NCI-H446 treated with DMSO at 0.1 percent for 48 hours (cell line): ENCODE results near the gene CASK.
"Not testable (repeated sequence)": the region's sequence is repeated elsewhere in the genome, so short reads cannot be mapped to it uniquely, and the experiment has no call there.

Experiments used
- DNase-seq: peaks from one replicate; lab custom pipeline; 2025; lab: John Stamatoyannopoulos, UW

The CASK gene

DNA sequence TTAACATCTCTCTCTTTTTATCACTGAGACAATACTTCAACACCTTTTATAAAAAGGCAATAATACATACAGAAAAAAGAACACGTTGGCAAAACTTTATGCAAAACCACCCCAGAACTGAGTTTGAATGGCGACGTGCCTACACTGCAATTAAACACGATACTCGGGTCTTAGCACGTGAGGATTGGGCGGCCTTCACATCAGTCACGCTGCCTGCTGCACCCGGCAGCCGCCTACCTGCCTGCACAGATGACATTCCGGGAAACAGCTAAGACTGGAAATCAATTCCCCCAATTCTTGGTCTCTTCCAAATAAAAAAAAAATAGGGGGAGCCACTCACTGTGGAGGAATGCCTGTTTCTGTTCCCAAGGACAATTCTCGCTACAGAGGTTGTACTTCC, 408.0 kb downstream of the CASK start:
- DNase-seq = no peak

DNA sequence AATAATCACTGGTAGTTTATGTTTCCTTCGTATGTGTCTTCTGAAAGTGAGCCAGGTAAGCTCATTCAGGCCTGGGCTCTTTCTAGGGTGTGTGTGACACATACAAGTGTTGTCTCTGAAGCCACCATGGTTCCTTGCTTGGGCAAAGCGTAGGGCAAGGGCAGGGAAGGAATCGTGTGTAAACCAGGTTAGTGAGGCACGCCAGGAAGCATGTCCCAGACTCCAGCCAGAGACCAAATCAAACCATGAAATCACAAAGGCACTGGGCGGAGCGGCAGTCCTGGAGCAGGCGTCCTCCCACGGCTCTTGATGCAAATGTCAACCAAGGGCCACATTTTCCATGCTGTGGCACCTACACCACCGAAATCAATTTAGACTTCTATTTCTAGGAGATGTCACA, 409.2 kb downstream of the CASK start:
- no peak for DNase-seq

DNA sequence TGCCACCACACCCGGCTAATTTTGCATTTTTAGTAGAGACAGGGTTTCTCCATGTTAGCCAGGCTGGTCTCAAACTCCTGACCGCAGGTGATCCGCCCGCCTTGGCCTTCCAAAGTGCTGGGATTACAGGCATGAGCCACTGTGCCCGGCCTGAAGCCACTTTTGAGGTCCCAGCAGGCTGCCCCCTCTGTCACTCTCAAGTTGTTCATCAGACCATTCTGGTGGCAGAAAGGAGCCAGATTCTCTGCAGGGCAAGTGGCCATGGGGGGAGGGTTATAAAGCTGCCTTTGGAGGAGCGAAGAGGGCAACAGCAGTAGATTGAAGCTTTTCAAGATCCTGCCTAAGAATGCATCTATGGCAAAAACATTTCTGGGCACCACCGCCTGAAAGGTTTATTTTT, 410.5 kb downstream of the CASK start:
- DNase-seq = not testable (repeated sequence)

DNA sequence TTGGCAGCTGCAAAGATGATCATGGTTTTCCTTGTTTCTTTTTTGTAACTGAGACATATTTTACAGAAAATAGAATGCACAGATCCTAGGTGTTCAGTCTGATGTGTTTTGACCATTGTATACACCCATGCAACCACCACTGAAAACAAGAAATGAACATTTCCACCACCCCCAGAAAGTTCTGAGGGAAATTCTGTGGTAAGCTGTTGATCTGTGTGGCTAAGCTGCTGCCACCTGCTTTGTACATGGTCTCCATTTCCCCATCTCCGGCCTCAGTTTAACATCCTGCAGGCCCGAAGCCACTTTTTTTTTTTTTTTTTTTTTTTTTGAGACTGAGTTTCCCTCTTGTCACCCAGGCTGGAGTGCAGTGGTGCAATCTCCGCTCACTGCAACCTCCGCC, 411.0 kb downstream of the CASK start:
- DNase-seq = no peak

DNA sequence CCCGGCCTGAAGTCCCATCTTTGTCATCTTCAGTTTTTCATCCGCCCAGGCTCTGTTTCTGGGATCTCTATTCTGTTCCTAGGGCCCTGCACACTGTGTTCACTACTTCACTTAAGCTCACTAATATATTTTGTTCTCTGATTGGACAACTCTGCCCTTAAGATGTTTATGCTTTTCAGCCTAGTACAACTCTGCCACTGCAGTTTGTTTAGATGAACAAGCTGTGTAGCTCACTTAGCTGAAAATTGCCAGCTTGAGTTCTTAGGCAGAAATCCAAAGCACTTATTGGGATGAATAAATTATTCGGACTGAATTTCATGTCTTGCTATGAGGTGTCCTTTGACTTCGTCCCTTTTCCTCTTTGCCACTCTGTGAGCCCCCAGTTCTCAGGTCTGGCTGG, 415.4 kb downstream of the CASK start:
- DNase-seq = no peak

DNA sequence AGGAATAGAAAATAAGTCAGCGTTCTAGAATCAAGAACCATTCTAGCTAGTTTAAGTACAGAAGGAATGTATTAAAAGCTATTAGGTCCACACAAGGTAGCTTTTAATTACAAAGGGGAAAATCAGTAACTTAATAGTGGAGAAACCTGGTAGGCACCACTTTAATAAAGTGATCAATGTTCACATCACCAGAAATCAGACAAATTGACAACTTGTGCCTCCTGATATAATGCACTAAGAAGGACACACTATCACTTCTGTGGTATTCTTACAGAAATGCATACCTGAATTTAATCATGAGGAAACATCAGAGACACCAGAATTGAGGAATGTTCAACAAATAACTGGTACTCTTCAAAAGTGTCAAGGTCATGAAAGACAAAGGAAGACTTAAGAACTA, 421.4 kb downstream of the CASK start:
- no peak for DNase-seq

DNA sequence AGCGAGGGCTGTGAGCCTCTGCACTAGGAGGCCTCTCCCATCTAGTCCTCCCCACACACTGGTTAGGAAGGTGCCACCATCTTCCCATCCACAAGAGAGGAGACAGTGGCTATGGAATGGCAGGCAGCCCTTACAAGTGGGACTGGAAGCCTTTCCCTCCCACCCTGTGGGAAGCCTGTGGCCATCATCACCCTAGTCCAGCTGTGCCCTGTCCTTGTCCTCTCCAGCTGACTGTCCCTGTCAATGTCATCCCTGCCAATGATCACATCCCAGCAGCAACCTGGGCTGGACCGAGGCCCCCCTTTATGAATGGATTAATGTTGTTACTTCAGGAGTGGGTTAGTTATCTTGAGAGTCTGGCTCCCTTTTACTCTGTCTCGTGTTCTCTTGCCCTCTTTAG, 423.4 kb downstream of the CASK start:
- DNase-seq = no peak

DNA sequence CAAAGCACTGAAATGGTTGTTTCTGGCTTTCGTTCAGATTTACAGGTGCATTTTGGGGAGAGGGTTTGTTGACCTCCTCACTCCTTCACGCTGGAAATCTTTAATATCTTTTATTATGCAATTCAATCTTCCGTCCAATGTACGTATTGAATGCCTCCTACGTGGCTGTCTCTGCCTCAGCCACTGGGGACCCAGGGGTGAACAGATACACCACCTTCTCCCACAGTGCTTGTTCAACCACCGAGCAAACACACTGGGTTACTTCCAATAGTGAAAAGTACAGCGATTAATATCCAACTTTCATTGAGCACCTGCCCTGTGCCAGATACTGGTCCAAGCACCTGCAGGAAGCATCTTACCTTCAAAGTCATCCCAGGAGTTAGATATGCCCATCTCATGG, 424.2 kb downstream of the CASK start:
- no peak for DNase-seq

DNA sequence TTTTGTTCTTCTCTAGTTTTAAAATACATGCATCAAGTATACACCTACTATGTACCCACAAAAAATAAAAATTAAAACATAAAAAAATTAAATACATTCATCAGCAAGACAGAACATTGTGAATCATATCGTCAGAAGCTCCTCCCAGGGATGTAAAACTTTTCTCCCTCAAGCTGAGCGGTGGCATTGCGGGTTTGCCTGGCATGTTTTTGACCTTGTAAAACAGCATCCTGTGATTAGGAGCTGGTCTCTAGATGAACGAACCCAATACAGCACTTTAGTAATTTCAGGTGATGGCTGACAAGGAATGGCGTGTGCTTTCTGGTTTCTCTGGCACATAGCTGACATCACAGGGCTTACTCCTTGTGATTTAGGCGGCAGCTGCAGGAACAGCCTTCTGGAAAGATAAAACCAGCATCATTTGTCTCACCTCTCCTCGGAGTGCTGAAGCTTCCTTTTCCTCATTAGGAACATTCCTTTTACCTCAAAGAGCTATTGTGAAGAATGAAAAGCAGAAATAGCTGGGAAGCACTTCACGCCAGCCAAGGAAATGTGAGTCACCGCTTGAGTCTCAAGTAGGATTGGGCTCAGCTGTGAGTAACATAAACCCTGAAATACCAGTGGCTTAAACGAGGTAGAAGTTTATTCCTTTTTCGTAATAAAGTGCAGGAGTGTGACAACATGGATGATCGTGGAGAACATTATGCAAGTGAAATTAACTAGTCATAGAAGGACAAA, 431.9 kb downstream of the CASK start:
- DNase-seq = no peak

DNA sequence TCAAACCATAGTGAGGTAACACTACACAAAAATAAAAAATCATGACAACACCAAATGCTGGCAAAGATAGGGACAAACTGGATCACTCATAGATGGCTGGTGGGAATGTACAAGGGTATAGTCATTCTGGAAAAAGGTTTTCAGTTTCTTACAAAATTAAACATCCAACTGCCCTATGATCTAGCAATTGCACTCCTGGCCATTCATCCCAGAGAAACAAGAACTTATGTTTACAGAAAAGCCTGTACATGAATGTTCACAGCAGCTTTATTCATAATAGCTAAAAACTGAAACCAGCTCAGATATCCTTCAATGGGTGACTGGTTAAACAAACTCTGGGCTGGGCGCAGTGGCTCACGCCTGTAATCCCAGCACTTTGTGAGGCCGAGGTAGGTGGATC, 432.9 kb downstream of the CASK start:
- no peak for DNase-seq

DNA sequence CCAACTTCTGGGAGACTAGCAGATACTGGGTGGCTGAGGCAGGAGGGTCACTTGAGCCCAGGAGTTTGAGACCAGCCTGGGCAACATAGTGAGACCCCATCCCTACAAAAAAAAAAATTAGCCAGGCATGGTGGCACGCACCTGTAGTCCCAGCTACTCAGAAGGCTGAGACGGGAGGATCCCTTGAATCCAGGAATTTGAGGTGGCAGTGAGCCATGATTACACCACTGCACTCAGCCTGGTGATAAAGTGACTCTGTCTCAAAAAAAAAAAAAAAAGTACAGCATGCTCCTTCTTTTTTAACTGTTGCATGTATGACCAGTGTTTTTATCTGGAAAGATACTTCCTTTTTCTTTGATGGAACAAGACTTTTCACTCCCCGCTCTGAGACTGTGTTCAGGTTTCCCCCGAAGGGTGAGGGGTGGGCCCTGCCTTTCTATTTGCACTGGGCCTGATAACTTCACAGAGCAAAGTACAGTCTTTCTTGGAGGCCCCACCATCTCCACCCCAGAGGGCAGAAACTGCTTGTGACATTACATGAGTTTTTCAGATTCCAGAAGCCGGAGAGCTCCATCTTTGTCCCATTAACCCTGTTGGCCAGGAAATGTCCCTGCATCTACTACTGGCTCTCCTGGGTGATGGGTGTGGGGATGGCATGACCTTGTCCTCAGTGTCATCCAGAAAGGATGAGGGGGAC, 441.1 kb downstream of the CASK start:
- no peak for DNase-seq

DNA sequence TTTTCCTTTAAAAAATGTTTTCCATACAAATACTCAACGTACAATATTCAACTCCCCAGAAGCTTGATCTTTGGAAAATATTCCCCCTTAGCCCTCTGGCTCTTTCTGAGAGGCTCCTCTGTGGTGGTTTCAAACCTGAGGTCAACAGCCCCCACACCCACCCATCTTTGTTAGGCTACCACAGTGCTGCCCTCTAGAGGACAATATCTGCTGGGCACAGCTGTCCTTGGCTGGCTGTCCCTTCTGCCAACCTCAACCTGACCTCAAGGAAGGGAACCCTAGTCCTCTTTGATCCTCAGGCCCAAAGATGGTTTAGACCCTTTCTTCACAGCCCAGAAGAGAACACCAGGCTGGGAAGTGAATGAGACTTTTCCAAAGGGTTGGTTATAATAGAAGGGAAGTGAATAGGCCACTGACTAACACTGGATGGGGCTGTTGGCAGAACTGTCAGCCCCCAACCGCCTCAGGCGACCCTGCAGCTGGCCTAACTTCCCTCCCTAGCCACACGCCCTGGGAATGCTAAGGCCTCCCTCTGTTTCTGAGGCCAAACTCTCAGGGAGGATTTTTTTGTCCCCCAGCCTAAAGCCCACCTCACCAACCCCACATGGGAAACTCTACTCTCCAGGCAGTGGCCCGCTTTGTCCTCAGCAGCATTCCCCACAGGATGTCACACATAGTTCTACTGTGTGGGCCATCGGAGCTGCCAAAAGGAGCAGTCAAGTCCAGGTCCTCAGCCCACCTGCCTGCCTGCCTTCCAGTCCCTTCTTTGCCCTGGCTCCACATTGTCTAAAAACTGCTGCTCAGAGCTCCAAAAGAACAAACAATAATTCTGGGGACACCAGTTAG, 441.9 kb downstream of the CASK start:
- no peak for DNase-seq

DNA sequence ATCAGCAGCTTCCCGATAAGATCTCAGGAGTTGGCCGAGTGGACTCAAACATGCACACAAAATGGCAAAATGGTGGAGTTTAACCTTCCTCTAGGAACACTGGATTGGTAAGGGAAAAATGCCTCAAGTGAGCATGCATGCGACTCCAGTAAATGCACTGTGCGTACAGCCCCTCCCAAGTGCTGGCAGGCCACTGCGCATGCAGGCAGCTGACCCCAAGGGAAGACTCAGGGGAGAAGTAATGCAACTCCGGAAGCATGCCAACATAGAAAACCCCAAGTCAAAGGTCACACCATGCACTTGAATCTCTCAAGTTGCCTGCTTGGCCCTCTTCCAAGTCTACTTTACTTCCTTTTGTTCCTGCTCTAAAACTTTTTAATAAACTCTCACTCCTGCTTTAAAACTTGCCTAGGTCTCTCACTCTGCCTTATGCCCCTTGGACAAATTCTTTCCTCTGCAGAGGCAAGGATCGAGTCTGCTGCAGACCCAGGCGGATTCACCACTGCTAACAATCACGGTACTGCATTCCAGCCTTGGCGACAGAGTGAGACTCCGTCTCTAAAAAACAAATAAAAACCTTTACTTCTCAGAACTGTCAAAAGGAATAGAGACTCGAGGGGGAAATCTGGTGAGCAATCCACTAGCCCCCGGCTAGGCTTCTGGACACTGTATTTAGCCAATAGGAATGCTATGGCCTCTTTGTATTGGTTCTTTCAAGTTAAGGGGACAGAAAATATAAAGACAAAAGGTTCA, 442.7 kb downstream of the CASK start:
- DNase-seq = no peak

DNA sequence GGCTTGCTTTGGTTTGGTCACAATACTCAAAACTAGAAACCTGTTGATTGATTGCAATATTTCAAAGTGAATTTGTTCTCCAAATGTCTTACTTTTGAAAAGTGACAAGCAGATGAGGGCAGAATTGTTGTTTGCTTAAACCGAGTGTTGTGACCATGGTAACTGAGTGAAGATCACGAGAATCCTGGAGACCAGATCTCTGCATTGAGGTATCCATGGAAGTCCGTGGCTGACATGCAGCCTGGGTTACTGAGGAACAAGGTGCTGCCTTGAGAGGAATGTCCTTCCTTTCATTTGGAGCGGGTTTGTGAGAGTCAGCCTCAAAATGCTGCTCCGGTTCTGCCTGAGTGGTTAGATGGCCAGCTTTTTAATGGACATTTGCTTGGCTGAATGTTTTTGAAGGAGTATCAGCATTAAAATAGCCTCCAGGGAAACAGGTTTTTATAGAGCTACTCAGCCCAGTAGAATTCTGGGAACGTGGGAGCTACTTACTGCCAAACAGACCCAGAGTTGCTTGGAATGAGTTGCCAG, 444.9 kb downstream of the CASK start:
- DNase-seq = no peak

DNA sequence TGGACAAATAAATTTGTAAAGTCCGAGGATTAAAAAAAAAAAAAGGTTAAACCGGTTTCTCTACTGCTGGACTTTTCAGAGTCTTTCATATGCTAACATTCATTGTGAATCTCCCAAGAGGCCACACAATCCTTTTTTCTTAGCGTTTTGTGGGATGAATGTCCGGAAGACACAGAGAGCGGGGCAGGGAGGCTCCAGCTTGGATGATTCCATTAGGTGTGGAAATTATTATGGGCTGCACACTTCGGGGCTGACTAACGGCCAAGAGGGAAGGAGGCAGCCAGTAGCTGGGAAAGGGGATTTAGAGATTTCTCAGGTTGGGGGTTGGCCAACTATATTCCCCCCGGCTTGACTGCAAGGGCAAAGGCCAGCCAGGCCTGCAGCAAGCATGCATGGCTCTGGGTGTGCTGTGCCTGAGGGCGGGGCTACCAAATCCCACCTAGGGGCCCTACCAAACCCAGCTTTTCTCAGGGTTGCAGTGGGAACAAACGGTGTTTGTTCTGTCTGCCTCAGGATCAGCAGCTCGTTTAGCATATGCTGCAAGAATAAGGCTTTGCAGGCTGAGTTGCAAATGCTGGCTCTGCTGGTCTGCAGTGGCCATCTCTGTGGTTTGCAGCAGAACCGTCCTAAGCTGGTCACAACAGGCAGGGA, 447.6 kb downstream of the CASK start:
- DNase-seq = no peak

DNA sequence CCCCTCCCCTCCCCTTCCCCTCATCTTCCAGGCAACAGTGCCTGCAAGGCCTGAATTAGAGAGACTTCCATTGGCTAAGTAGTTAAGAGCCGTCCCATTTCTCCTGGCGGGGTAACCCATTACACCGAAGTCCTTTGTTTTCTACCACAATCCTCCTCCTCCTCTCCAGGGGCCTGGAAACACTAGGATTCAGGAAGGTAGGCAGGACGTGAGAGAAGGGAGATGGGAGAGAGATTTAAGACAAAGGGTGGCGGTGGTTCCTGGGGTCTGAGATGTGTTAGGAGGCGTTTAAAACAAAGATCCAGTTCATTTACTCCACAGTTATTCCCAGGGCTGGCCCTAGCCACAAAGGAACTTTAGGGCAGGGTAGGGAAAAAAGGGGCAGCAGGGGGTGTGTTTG, 448.2 kb downstream of the CASK start:
- no peak for DNase-seq

DNA sequence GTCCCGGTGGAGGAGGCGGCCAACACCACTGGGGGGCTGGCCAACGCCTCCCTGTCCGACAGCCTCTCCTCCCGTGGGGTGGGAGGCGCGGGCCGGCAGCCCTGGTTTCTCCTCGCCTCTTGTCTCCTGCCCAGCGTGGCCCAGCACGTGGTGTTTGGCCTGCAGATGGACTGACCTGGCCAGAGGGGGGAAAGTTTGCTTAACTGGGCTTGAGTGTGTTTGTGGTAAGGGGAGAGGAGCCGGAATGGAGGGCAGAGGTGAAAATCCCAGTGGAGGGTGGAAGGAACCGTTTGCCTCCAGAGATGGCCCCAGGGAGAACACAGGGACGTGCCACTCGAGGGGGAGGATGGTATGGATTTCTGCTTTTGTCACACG, 448.6 kb downstream of the CASK start:
- no peak for DNase-seq

DNA sequence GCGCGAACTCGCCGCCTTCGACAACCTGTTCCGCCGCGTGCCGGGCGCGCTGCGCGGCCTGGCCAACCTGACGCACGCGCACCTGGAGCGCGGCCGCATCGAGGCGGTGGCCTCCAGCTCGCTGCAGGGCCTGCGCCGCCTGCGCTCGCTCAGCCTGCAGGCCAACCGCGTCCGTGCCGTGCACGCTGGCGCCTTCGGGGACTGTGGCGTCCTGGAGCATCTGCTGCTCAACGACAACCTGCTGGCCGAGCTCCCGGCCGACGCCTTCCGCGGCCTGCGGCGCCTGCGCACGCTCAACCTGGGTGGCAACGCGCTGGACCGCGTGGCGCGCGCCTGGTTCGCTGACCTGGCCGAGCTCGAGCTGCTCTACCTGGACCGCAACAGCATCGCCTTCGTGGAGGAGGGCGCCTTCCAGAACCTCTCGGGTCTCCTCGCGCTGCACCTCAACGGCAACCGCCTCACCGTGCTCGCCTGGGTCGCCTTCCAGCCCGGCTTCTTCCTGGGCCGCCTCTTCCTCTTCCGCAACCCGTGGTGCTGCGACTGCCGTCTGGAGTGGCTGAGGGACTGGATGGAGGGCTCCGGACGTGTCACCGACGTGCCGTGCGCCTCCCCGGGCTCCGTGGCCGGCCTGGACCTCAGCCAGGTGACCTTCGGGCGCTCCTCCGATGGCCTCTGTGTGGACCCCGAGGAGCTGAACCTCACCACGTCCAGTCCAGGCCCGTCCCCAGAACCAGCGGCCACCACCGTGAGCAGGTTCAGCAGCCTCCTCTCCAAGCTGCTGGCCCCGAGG, 449.2 kb downstream of the CASK start:
- DNase-seq = no peak

DNA sequence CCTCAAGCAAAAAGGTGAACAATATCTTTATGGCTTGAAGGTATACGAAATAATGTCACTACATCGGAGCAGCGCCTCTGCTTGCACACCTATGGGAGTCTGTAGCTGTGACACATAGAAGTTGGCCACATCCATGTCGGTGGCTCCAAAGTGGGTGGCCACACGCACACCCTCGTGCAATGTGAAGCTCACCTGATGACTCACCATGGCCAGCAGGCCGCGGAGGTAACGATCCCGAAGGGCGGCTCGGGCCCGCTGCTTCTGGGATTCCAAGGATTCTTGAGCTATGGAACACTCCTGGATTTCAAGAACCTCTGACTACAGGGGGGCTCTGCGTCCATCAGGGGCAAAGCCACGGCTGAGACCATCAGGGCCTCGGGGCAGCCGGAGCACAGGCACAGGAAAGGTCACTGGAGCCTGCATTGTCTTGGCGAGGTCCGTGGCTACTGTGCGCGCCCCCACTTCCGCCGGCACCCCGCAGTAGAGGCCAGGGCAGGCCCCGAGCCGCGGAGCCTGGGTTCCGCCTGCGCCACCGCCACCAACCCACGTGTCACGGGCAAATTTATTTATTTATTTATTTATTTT, 451.0 kb downstream of the CASK start:
- DNase-seq = no peak

DNA sequence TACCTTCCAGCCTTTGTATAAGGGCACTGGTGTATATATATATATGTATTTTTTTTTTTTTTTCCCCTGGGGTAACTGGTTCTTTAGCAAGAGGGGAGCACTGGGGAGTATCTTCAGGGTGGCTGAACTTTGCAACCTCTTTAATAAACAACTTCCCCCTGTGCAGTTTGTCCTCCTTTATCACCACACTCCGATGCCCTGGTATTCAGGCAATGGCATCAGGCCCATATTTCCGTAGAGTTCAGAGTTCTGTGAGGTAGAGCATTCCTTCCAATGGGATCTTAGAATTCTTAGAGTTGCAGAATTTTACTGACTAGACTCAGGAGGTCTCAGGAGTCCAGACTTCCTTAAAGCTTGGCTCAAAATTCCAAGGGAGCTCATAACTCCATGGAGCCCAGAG, 451.6 kb downstream of the CASK start:
- DNase-seq = no peak
